GM23248 (cell line): ENCODE data around the gene SUN5. TPM values are rescaled to one million over a fixed set of nuclear protein-coding genes. Genes with fewer than 3 reads are reported as not detected.

Source experiments
- DNase-seq: peaks from one replicate; pipeline ENCODE4 v3.0.0-alpha.2; 2015
- H2AFZ ChIP-seq: fragments of 200-600 bp; sonication (generic); 2 replicates; pipeline ENCODE4 v1.6.1; 2016; ENCODE audit warnings: antibody characterized with exemption
- H3F3A ChIP-seq: fragments of 200-600 bp; sonication (generic); 2 replicates; pipeline ENCODE4 v1.6.1; 2016; ENCODE audit warnings: mild to moderate bottlenecking, antibody characterized with exemption, mixed run types; ENCODE audit not compliant: insufficient read depth
- H3K27ac ChIP-seq: fragments of 200-600 bp; sonication (generic); 2 replicates; pipeline ENCODE4 v1.5.1; 2016; ENCODE audit warnings: mild to moderate bottlenecking
- H3K27me3 ChIP-seq: fragments of 200-600 bp; sonication (generic); replicated peaks from 2 replicates; pipeline ENCODE4 v1.6.1; 2016; ENCODE audit warnings: mild to moderate bottlenecking; ENCODE audit not compliant: insufficient read depth
- H3K36me3 ChIP-seq: fragments of 200-600 bp; sonication (generic); 2 replicates; pipeline ENCODE4 v1.6.1; 2016; ENCODE audit warnings: low read depth, mild to moderate bottlenecking
- H3K4me1 ChIP-seq: fragments of 200-600 bp; sonication (generic); 2 replicates; pipeline ENCODE4 v1.6.1; 2016; ENCODE audit warnings: mild to moderate bottlenecking; ENCODE audit not compliant: insufficient read depth
- H3K4me2 ChIP-seq: fragments of 200-600 bp; sonication (generic); one replicate; pipeline ENCODE4 v1.6.1; 2016; ENCODE audit warnings: mild to moderate bottlenecking; ENCODE audit not compliant: unreplicated experiment
- H3K4me3 ChIP-seq: fragments of 200-600 bp; sonication (generic); 2 replicates; pipeline ENCODE4 v1.5.1; 2016; ENCODE audit warnings: mild to moderate bottlenecking
- H3K79me2 ChIP-seq: fragments of 200-600 bp; sonication (generic); 2 replicates; pipeline ENCODE4 v1.6.1; 2016; ENCODE audit warnings: mild to moderate bottlenecking; ENCODE audit not compliant: insufficient read depth
- H3K9ac ChIP-seq: fragments of 200-600 bp; sonication (generic); 2 replicates; pipeline ENCODE4 v1.6.1; 2016; ENCODE audit warnings: mild to moderate bottlenecking
- H3K9me2 ChIP-seq: fragments of 200-600 bp; sonication (generic); 2 replicates; pipeline ENCODE4 v1.6.1; 2016; ENCODE audit warnings: mixed run types, mild to moderate bottlenecking, moderate library complexity; ENCODE audit not compliant: insufficient read depth
- H3K9me3 ChIP-seq: fragments of 200-600 bp; sonication (generic); one replicate; pipeline ENCODE4 v1.6.1; 2017; ENCODE audit warnings: low read depth
- H4K20me1 ChIP-seq: fragments of 200-600 bp; sonication (generic); 2 replicates; pipeline ENCODE4 v1.6.0; 2016; ENCODE audit not compliant: insufficient read depth
- EZH2 ChIP-seq: fragments of 200-600 bp; sonication (generic); IDR thresholded peaks from 2 replicates; pipeline ENCODE4 v1.6.1; 2018; ENCODE audit warnings: antibody characterized with exemption, mild to moderate bottlenecking; ENCODE audit not compliant: insufficient read depth, poor library complexity, severe bottlenecking
- EZH2phosphoT487 ChIP-seq: fragments of 200-600 bp; sonication (generic); IDR thresholded peaks from 2 replicates; pipeline ENCODE4 v1.6.1; 2018; ENCODE audit warnings: antibody characterized with exemption, moderate library complexity, mild to moderate bottlenecking, low read depth; ENCODE audit not compliant: insufficient read depth
- WGBS, 2 experiments: methylation state at CpG; one replicate each; pipeline ENCODE4 v1.1.6; 2015 to 2017; ENCODE audit warnings: low lambda C conversion rate in 2 of 2, low coverage in 1 of 2; ENCODE audit errors: missing lambda C conversion rate in 2 of 2; 5-methylcytosine and 5-hydroxymethylcytosine counted together
- in situ Hi-C: fragments of 300-500 bp; cut with MboI; formaldehyde crosslinking; loops from 2 replicates; pipeline ENCODE4 v1.15.0; 2020
- polyA plus RNA-seq: library from polyadenylated mRNA; unstranded; fragments of >200 nt; fragmentation: Nextera tagmentation; extraction: Ambion mirVana; gene quantifications from 2 replicates; pipeline ENCODE4 v1.2.1, GENCODE V29; 2016
- total RNA-seq: library from RNA; depleted of rRNA; stranded (reverse); fragments of >200 nt; shearing (Covaris generic); gene quantifications from 2 replicates; pipeline ENCODE4 v1.2.3, GENCODE V29; 2014

SUN5 gene
- total and polyA plus RNA-seq, 2 experiments from 2014 or later = not detected

DNA sequence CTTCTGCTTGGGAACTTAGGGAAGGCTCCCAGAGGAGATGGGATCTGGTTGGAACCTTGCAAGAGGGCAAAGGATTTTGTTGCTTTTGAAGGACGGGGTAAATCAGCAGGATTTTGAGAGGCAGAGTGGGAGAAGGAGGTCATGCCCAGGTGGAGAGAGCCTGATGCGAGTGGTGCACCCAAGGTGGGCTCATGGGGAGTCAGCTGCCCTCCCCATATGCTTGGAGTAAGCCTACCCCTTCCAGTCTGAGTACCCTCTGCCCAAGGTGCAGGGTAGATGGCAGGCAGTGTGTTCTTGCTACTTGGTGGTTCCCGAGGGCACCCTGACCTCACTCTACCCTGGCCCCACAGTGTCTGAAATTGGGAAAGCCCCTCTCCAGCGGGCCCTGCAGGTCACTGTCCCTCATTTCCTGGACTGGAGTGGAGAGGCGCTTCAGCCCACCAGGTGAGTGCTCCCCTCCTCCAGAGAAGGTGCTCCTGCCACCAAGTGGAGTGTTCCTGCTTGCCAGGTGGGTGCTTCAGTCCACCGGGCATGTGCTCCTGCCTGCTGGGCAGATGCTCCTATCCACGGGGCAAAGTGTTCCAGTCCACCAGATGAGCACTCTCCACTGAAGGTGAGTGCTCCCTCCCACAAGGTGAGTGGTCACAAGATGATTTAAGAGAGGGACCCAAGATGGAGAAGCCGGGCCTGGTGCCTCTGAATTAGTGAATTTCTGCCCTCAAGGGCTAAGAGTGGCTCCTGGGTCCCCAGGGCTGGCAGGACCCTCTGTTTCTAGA lies 6.6 kb upstream of the SUN5 start:
- Histone ChIP-seq H3K4me1 (no peaks in the 10 kb centered on the region), H3K4me3 (no peak overlapping the region), H3K79me2 (no peaks in the 10 kb centered on the region), H3K27me3 (peaks cover 32% of the 10 kb centered on the region), H3F3A (no peaks in the 10 kb centered on the region), H3K9me3 (no peaks in the 10 kb centered on the region), H3K9me2 (no peaks in the 10 kb centered on the region), H3K4me2 (no peak overlapping the region), H2AFZ (no peak overlapping the region), H4K20me1 (no peaks in the 10 kb centered on the region), H3K36me3 (no peaks in the 10 kb centered on the region), H3K9ac (no peak overlapping the region), H3K27ac (no peak overlapping the region)
- no peak for DNase-seq
- TF ChIP-seq EZH2phosphoT487 = no peak
- TF ChIP-seq EZH2 = no peak
- in situ Hi-C loops = no loop called here
- 20 to 22% methylated on average over 8 of the region's 8 CpGs for WGBS, 2 experiments

- Histone ChIP-seq H3K9me3 (no peaks in the 10 kb centered on the region), H3K4me3 (no peak overlapping the region), H3K79me2 (no peaks in the 10 kb centered on the region), H3K27me3 (peaks cover 32% of the 10 kb centered on the region), H4K20me1 (no peaks in the 10 kb centered on the region), H3F3A (no peaks in the 10 kb centered on the region), H3K4me2 (no peak overlapping the region), H3K4me1 (no peaks in the 10 kb centered on the region), H3K27ac (no peak overlapping the region), H3K9me2 (no peaks in the 10 kb centered on the region), H3K9ac (no peak overlapping the region), H2AFZ (no peak overlapping the region), H3K36me3 (no peaks in the 10 kb centered on the region)
- no peak for DNase-seq
- in situ Hi-C loops = no loop called here
- 39 to 41% methylated on average over 5 of the region's 5 CpGs for WGBS, 2 experiments
- TF ChIP-seq EZH2phosphoT487 = no peak
- TF ChIP-seq EZH2 = no peak
These were observed 5.9 kb upstream of the SUN5 start for GRCh38 chr20:33010133-33010504.

DNA sequence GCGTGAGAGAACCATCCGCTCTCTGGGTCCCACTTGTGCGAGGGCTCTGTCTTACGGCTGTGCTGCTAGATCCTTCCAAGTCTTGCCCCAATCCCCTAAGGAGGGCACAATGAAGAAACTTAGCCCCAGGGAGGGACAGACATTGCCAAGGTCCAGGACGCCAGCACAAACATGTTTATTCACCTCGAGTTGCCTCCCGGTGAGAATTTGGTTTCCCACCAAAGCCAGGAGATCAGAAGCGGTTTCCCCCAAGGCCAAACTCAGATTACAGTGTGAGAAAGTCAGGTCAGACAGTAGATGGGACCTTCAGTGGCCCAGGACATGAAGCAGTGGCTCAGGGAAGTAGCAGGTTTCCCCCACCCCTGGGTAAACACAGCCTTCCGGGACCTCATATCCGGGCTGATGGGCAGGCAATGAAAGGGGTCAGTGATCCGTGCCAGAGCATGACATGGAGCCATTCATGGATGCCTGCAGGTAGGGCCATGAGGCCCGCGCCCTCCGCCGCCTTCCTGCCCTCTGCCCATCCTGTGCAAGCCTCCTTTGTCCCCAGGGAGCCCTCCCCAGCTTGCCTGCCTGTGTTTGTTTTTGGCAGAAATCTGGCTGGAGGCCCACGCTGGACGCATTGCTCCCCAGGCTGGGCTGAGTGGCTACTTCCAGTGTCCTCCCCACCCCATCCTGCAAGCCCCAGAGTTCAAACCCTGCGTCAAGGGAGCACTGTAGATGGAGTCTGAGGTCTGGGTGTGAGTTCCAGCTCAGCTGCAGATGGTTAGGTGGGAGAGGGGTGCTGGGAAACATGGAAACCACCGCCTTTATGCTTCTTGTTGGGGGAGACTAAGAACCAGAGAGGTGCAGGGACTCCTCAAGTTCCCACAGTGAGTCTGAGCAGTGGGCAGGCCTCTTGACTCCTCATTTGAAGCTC lies 5.2 kb upstream of the SUN5 start:
- H3K79me2 ChIP-seq = no peaks in the 10 kb centered on the region
- no peaks in the 10 kb centered on the region for H3K4me1 ChIP-seq
- TF ChIP-seq EZH2phosphoT487 (no peak), EZH2 (no peak)
- in situ Hi-C loops = no loop called here
- no peak overlapping the region for H3K27ac ChIP-seq
- no peak overlapping the region for H3K9ac ChIP-seq
- H3F3A ChIP-seq = no peaks in the 10 kb centered on the region
- 40 to 44% methylated on average over 19 of the region's 19 CpGs for WGBS, 2 experiments
- H4K20me1 ChIP-seq = no peaks in the 10 kb centered on the region
- no peaks in the 10 kb centered on the region for H3K36me3 ChIP-seq
- H3K4me2 ChIP-seq = no peak overlapping the region
- DNase-seq = no peak
- H3K4me3 ChIP-seq = no peak overlapping the region
- H3K9me2 ChIP-seq = no peaks in the 10 kb centered on the region
- no peak overlapping the region for H2AFZ ChIP-seq
- H3K27me3 ChIP-seq = peaks cover 26% of the 10 kb centered on the region
- no peaks in the 10 kb centered on the region for H3K9me3 ChIP-seq

GRCh38 chr20:33008336-33009213 lies 4.3 kb upstream of the SUN5 start:
- no peaks in the 10 kb centered on the region for H3K4me1 ChIP-seq
- no peak overlapping the region for H3K4me2 ChIP-seq
- no peak overlapping the region for H3K4me3 ChIP-seq
- no peak for DNase-seq
- no peaks in the 10 kb centered on the region for H3K9me3 ChIP-seq
- in situ Hi-C loops = no loop called here
- H3K27ac ChIP-seq = no peak overlapping the region
- no peaks in the 10 kb centered on the region for H3K9me2 ChIP-seq
- no peak overlapping the region for H3K9ac ChIP-seq
- H3K79me2 ChIP-seq = no peaks in the 10 kb centered on the region
- no peaks in the 10 kb centered on the region for H3K36me3 ChIP-seq
- 42 to 48% methylated on average over 23 of the region's 23 CpGs for WGBS, 2 experiments
- no peaks in the 10 kb centered on the region for H4K20me1 ChIP-seq
- no peak overlapping the region for H2AFZ ChIP-seq
- no peaks in the 10 kb centered on the region for H3F3A ChIP-seq
- peaks cover 18% of the 10 kb centered on the region for H3K27me3 ChIP-seq
- TF ChIP-seq EZH2phosphoT487 (no peak), EZH2 (no peak)
